H9 (cell line): ENCODE data around the gene TSPAN33. TPM values are rescaled to one million over a fixed set of nuclear protein-coding genes. Genes with fewer than 3 reads are reported as not detected.

ENCODE experiments used
- DNase-seq: peaks from one replicate; pipeline ENCODE4 v3.0.0-alpha.2; 2017
- H2AFZ ChIP-seq: one replicate; pipeline ENCODE4 v1.6.1; 2013; ENCODE audit warnings: mild to moderate bottlenecking, low read length, control low read depth, moderate library complexity
- H2AK5ac ChIP-seq: 2 replicates; pipeline ENCODE4 v1.6.1; 2013; ENCODE audit warnings: low read length, control low read depth, mixed read lengths; ENCODE audit not compliant: insufficient read length
- H2BK120ac ChIP-seq: one replicate; pipeline ENCODE4 v1.6.1; 2013; ENCODE audit warnings: low read depth, mild to moderate bottlenecking, low read length, control low read depth, inconsistent platforms; ENCODE audit not compliant: poor library complexity, severe bottlenecking
- H2BK12ac ChIP-seq: 2 replicates; pipeline ENCODE4 v1.6.1; 2013; ENCODE audit warnings: low read length, control low read depth, mixed read lengths, low read depth; ENCODE audit not compliant: insufficient read length
- H2BK15ac ChIP-seq: 2 replicates; pipeline ENCODE4 v1.6.1; 2013; ENCODE audit warnings: low read depth, low read length, control low read depth
- H2BK20ac ChIP-seq: one replicate; pipeline ENCODE4 v1.6.1; 2013; ENCODE audit warnings: low read depth, mild to moderate bottlenecking, low read length, control low read depth, inconsistent platforms; ENCODE audit not compliant: poor library complexity, severe bottlenecking
- H2BK5ac ChIP-seq: 2 replicates; pipeline ENCODE4 v1.6.1; 2013; ENCODE audit warnings: low read length, control low read depth, mixed read lengths; ENCODE audit not compliant: insufficient read length
- H3K14ac ChIP-seq: 2 replicates; pipeline ENCODE4 v1.6.1; 2013; ENCODE audit warnings: low read length, control low read depth; ENCODE audit not compliant: insufficient read depth
- H3K18ac ChIP-seq: 2 replicates; pipeline ENCODE4 v1.6.1; 2013; ENCODE audit warnings: low read depth, mild to moderate bottlenecking, mixed read lengths, low read length, control low read depth; ENCODE audit not compliant: insufficient read length
- H3K23ac ChIP-seq: 2 replicates; pipeline ENCODE4 v1.6.1; 2013; ENCODE audit warnings: low read length, control low read depth, mixed read lengths, low read depth; ENCODE audit not compliant: insufficient read length
- H3K23me2 ChIP-seq: 2 replicates; pipeline ENCODE4 v1.6.1; 2013; ENCODE audit warnings: low read depth, mild to moderate bottlenecking, mixed read lengths, low read length, control low read depth; ENCODE audit not compliant: insufficient read length, poor library complexity, severe bottlenecking
- H3K27ac ChIP-seq: 2 replicates; pipeline ENCODE4 v1.5.1; 2013; ENCODE audit warnings: low read length, control low read depth, mixed read lengths, low read depth; ENCODE audit not compliant: insufficient read length
- H3K27me3 ChIP-seq: 2 replicates; pipeline ENCODE4 v1.6.1; 2013; ENCODE audit warnings: low read length, control low read depth, inconsistent platforms; ENCODE audit not compliant: insufficient read depth
- H3K4ac ChIP-seq: 2 replicates; pipeline ENCODE4 v1.6.1; 2013; ENCODE audit warnings: low read depth, mild to moderate bottlenecking, control low read depth, inconsistent platforms, low read length, moderate library complexity
- H3K4me1 ChIP-seq: 2 replicates; pipeline ENCODE4 v1.6.1; 2013; ENCODE audit warnings: low read length, control low read depth, inconsistent platforms; ENCODE audit not compliant: insufficient read depth
- H3K4me2 ChIP-seq: 2 replicates; pipeline ENCODE4 v1.6.1; 2013; ENCODE audit warnings: low read length, control low read depth, mixed read lengths; ENCODE audit not compliant: insufficient read length, insufficient read depth
- H3K56ac ChIP-seq: 2 replicates; pipeline ENCODE4 v1.6.1; 2013; ENCODE audit warnings: low read depth, mild to moderate bottlenecking, mixed read lengths, low read length, control low read depth; ENCODE audit not compliant: insufficient read length
- H3K79me1 ChIP-seq: 2 replicates; pipeline ENCODE4 v1.6.1; 2013; ENCODE audit warnings: low read depth, mild to moderate bottlenecking, moderate library complexity, low read length, control low read depth, inconsistent platforms; ENCODE audit not compliant: insufficient read depth, poor library complexity, severe bottlenecking
- H3K79me2 ChIP-seq: 2 replicates; pipeline ENCODE4 v1.6.1; 2013; ENCODE audit warnings: low read length, control low read depth, inconsistent platforms; ENCODE audit not compliant: insufficient read depth
- H3K9ac ChIP-seq: 2 replicates; pipeline ENCODE4 v1.6.1; 2013; ENCODE audit warnings: low read length, control low read depth, mixed read lengths; ENCODE audit not compliant: insufficient read length; ENCODE audit errors: extremely low read depth
- H3K9me3 ChIP-seq: one replicate; pipeline ENCODE4 v1.6.1; 2013; ENCODE audit warnings: low read depth, low read length, inconsistent platforms; ENCODE audit not compliant: control insufficient read depth
- H3T11ph ChIP-seq: one replicate; pipeline ENCODE4 v1.6.1; 2013; ENCODE audit warnings: mild to moderate bottlenecking, low read length, control low read depth, inconsistent platforms
- H4K20me1 ChIP-seq: one replicate; pipeline ENCODE4 v1.6.1; 2013; ENCODE audit not compliant: control insufficient read depth, insufficient read length, insufficient read depth
- H4K5ac ChIP-seq: 2 replicates; pipeline ENCODE4 v1.6.1; 2013; ENCODE audit warnings: low read depth, mild to moderate bottlenecking, mixed read lengths, low read length, control low read depth; ENCODE audit not compliant: insufficient read length
- H4K8ac ChIP-seq: replicated peaks from 2 replicates; pipeline ENCODE4 v1.6.1; 2013; ENCODE audit warnings: low read length, control low read depth, mixed read lengths, low read depth; ENCODE audit not compliant: insufficient read length
- H4K91ac ChIP-seq: 2 replicates; pipeline ENCODE4 v1.6.1; 2013; ENCODE audit warnings: low read depth, mild to moderate bottlenecking, moderate library complexity, mixed read lengths, low read length, control low read depth; ENCODE audit not compliant: insufficient read length
- H3K27ac Mint-ChIP-seq, 3 experiments: 2 replicates in 2 of 3; 3 replicates in 1 of 3; pipeline ENCODE4 v1.8.0; 2020 to 2021; ENCODE audit warnings: mixed read lengths in 3 of 3, mild to moderate bottlenecking in 1 of 3, moderate library complexity in 1 of 3
- H3K27me3 Mint-ChIP-seq: 2 replicates; pipeline ENCODE4 v1.8.0; 2021; ENCODE audit warnings: low read depth, mild to moderate bottlenecking, moderate library complexity, mixed read lengths
- H3K36me3 Mint-ChIP-seq, 3 experiments: 2 replicates in 2 of 3; 3 replicates in 1 of 3; pipeline ENCODE4 v1.8.0; 2020 to 2021; ENCODE audit warnings: low read depth in 3 of 3, mixed read lengths in 3 of 3; ENCODE audit not compliant: insufficient read depth in 1 of 3
- H3K4me1 Mint-ChIP-seq, 2 experiments: 2 replicates each; pipeline ENCODE4 v1.8.0; 2020; ENCODE audit warnings: mixed read lengths in 2 of 2
- H3K4me3 Mint-ChIP-seq, 2 experiments: 2 replicates in 1 of 2; 3 replicates in 1 of 2; pipeline ENCODE4 v1.8.0; 2020 to 2021; ENCODE audit warnings: mild to moderate bottlenecking in 2 of 2, mixed read lengths in 2 of 2, moderate library complexity in 1 of 2
- H3K9me3 Mint-ChIP-seq, 2 experiments: 2 replicates in 1 of 2; 3 replicates in 1 of 2; pipeline ENCODE4 v1.8.0; 2020; ENCODE audit warnings: mild to moderate bottlenecking in 2 of 2, mixed read lengths in 2 of 2, moderate library complexity in 1 of 2
- CTCF ChIP-seq: fragments of 200-600 bp; sonication (generic); conservative IDR thresholded peaks from 3 replicates; pipeline ENCODE4 v1.8.0; 2021; ENCODE audit warnings: antibody characterized with exemption, mild to moderate bottlenecking
- WGBS: extraction: QIAGEN DNeasy Blood & Tissue Kit; methylation state at CpG from one replicate; pipeline ENCODE4 v1.1.7; 2013; ENCODE audit warnings: missing lambda C conversion rate, low lambda C conversion rate, mixed read lengths; ENCODE audit not compliant: insufficient read length; ENCODE audit errors: extremely low coverage; 5-methylcytosine and 5-hydroxymethylcytosine counted together
- total RNA-seq: library from RNA; stranded (reverse); gene quantifications from 2 replicates; pipeline ENCODE4 v1.2.1, GENCODE V29; 2021

Gene TSPAN33
- total RNA-seq, 1 experiment from 2014 or later, result 34.7 TPM

GRCh38 chr7:129205987-129206785 lies 61.7 kb downstream of the TSPAN33 start:
- peaks cover 20 to 57% (median 56%) of the 10 kb centered on the region in 3 experiments for H3K36me3 Mint-ChIP-seq
- Histone ChIP-seq H3K23ac (no peak overlapping the region), H4K91ac (no peak overlapping the region), H3K23me2 (no peaks in the 10 kb centered on the region), H4K8ac (no peak overlapping the region), H4K5ac (no peak overlapping the region), H4K20me1 (no peaks in the 10 kb centered on the region), H2BK20ac (no peak overlapping the region), H3K79me1 (no peaks in the 10 kb centered on the region), H3K4ac (no peak overlapping the region), H3K18ac (no peak overlapping the region), H2BK120ac (no peak overlapping the region), H2AK5ac (no peak overlapping the region), H3K4me1 (no peaks in the 10 kb centered on the region), H3K9me3 (no peaks in the 10 kb centered on the region), H3T11ph (no peak overlapping the region), H3K4me2 (no peak overlapping the region), H3K9ac (no peak overlapping the region), H2BK15ac (no peak overlapping the region), H2BK5ac (no peak overlapping the region), H3K79me2 (no peaks in the 10 kb centered on the region), H3K56ac (no peak overlapping the region), H3K27me3 (no peaks in the 10 kb centered on the region), H2AFZ (no peak overlapping the region), H3K27ac (no peak overlapping the region), H2BK12ac (no peak overlapping the region), H3K14ac (no peak overlapping the region)
- H3K4me3 Mint-ChIP-seq, result no peak overlapping the region
- H3K27me3 Mint-ChIP-seq, result no peaks in the 10 kb centered on the region
- H3K9me3 Mint-ChIP-seq, result no peaks in the 10 kb centered on the region; a peak in 1 of 5 replicates
- no peak for TF ChIP-seq CTCF
- no peak overlapping the region for H3K27ac Mint-ChIP-seq
- no CpG with 5 or more reads among the region's 18 CpGs for WGBS
- DNase-seq, result no peak
- H3K4me1 Mint-ChIP-seq, result peaks cover 0 to 2% of the 10 kb centered on the region in 2 experiments; a peak in 1 of 4 replicates
